Heart right ventricle (tissue), 16 donors: ENCODE data around the gene RSF1. TPM values are rescaled to one million over a fixed set of nuclear protein-coding genes. Genes with fewer than 3 reads are reported as not detected.

ENCODE experiments used
- ATAC-seq, 8 donors: fragments of 200-7000 bp; cut with Tn5 transposase; one replicate each; pipeline ENCODE4 v1.9.1; 2020; ENCODE audit warnings: mild to moderate bottlenecking in 8 of 8, moderate library complexity in 8 of 8, moderate number of reproducible peaks in 1 of 8
- DNase-seq, 2 donors: peaks; one replicate each; pipeline ENCODE4 v3.0.0-alpha.2; 2020
- H3K27ac ChIP-seq, 10 donors: fragments of 200-600 bp; sonication (generic) in 2 of 10; one replicate each; pipeline versions ENCODE4 v1.5.0 to v1.8.0; 2020 to 2022; ENCODE audit warnings: mild to moderate bottlenecking in 3 of 10
- H3K27me3 ChIP-seq, 7 donors: fragments of 200-600 bp; one replicate each; pipeline ENCODE4 v1.8.0; 2021 to 2022; ENCODE audit warnings: mild to moderate bottlenecking in 2 of 7
- H3K36me3 ChIP-seq, 9 donors: fragments of 200-600 bp; sonication (generic) in 1 of 9; one replicate each; pipeline versions ENCODE4 v1.5.0 to v1.8.0; 2020 to 2022; ENCODE audit warnings: mild to moderate bottlenecking in 2 of 9
- H3K4me1 ChIP-seq, 9 donors: fragments of 200-600 bp; sonication (generic) in 1 of 9; one replicate each; pipeline versions ENCODE4 v1.5.0 to v1.8.0; 2020 to 2022; ENCODE audit warnings: mild to moderate bottlenecking in 4 of 9
- H3K4me3 ChIP-seq, 10 donors: fragments of 200-600 bp; sonication (generic) in 2 of 10; one replicate each; pipeline versions ENCODE4 v1.5.0 to v1.8.0; 2020 to 2022; ENCODE audit warnings: mild to moderate bottlenecking in 7 of 10, moderate library complexity in 2 of 10
- H3K9me3 ChIP-seq, 11 donors: fragments of 200-600 bp in 10 of 11; sonication (generic) in 2 of 11; one replicate each; pipeline versions ENCODE4 v1.5.0 to v1.8.0; 2013 to 2022; ENCODE audit warnings: mild to moderate bottlenecking in 2 of 11, control low read depth in 1 of 11, moderate library complexity in 1 of 11
- CTCF ChIP-seq, 9 donors: fragments of 200-600 bp; sonication (generic) in 2 of 9; IDR thresholded peaks; one replicate each; pipeline versions ENCODE4 v1.5.0 to v1.8.0; 2021 to 2022; ENCODE audit warnings: antibody characterized with exemption in 9 of 9, mild to moderate bottlenecking in 5 of 9, moderate library complexity in 1 of 9
- WGBS, 2 donors: extraction: QIAGEN DNeasy Blood & Tissue Kit; methylation state at CpG; one replicate each; pipeline ENCODE4 v1.1.7; 2013; ENCODE audit warnings: inconsistent platforms in 1 of 2; 5-methylcytosine and 5-hydroxymethylcytosine counted together
- intact Hi-C, 10 donors: fragments of 100-400 bp; cut with DNase I; formaldehyde crosslinking; loops; one replicate each; pipeline versions ENCODE4 v1.11.1 to v1.14.2; 2022
- polyA plus RNA-seq, 2 donors: library from polyadenylated mRNA; stranded (reverse); fragments of 200-250 nt; gene quantifications; one replicate each; pipeline ENCODE4 v1.2.3, GENCODE V29; 2013
- total RNA-seq, 10 donors: library from RNA; stranded (reverse); fragmentation: NEBNext Ultra II Directional in 3 of 10; extraction: Animal tissue kit (Norgen Biotek cat#: 25700) in 3 of 10; gene quantifications; one replicate each; pipeline versions ENCODE4 v1.2.1 to v1.2.4, GENCODE V29; 2021 to 2023
- donor health status: Arrhythmogenic right ventricular cardiomyopathy.
- donor health status: ischemic (EF 13 %, LVEDD 7.1; RV severe dilation, severe dysfunction).
- donor health status: healthy with polysubstance abuse.
- donor health status: DM: no; HTN: yes; CAD: no.
- donor health status: DM: no; HTN: no; CAD: no.
- donor health status: ischemic (EF 25% LVEDD 6.9; RV normal size, moderate dysfunction).
- donor health status: ischemic (EF 25% LVEDD 5.7; RV mildly dilated, moderate dysfunction).
- donor health status: healthy.
- donor health status: DM: yes; HTN: yes; CAD: no.
- donor health status: Ischemic cardiomyopathy.
- donor health status: ischemic (EF 35%, LVEDD 5.7; RV mildly dilated, moderate dysfunction).
- donor health status: nonischemic (EF 11% LVEDD 7.7; RV severe dilation, severe dysfunction).
- donor health status: DM: yes; HTN: yes; CAD: no.
- donor health status: PGD.
- donor health status: ischemic (EF 29% LVEDD 5.4; RV normal size, mild dysfunction).
- donor health status: nonischemic (EF 23%, LVEDD 6.1; RV moderate dilation, normal function).

Gene RSF1
- total and polyA plus RNA-seq, 12 donors = 4.6 to 55.9 (median 42.6) TPM

GRCh38 chr11:77729063-77729462 is 91.5 kb downstream of the RSF1 start:
- TF ChIP-seq CTCF (IDR thresholded peaks at IDR 0.05) = no peak
- no peak for DNase-seq
- ATAC-seq = no peak
- H3K36me3 ChIP-seq = peaks cover 0 to 51% (median 9%) of the 10 kb centered on the region in 9 donors
- 89 to 93% methylated on average over 2 of the region's 2 CpGs for WGBS, 2 donors
- H3K27ac ChIP-seq = no peak overlapping the region
- H3K27me3 ChIP-seq = no peaks in the 10 kb centered on the region
- no peak overlapping the region for H3K4me3 ChIP-seq
- peaks cover 0 to 20% (median 11%) of the 10 kb centered on the region in 11 donors for H3K9me3 ChIP-seq
- intact Hi-C loops = no loop called here
- H3K4me1 ChIP-seq = no peaks in the 10 kb centered on the region

GRCh38 chr11:77728203-77728786 is 92.2 kb downstream of the RSF1 start:
- no peak for TF ChIP-seq CTCF (IDR thresholded peaks at IDR 0.05)
- ATAC-seq (no peak), DNase-seq (no peak)
- H3K27ac ChIP-seq = no peak overlapping the region
- H3K9me3 ChIP-seq = peaks cover 0 to 20% (median 11%) of the 10 kb centered on the region in 11 donors
- intact Hi-C loops = no loop called here
- H3K27me3 ChIP-seq = no peaks in the 10 kb centered on the region
- WGBS, 2 donors = 91 to 98% methylated on average over 5 of the region's 5 CpGs
- peaks cover 0 to 53% (median 9%) of the 10 kb centered on the region in 9 donors for H3K36me3 ChIP-seq
- no peak overlapping the region for H3K4me3 ChIP-seq
- no peaks in the 10 kb centered on the region for H3K4me1 ChIP-seq

GRCh38 chr11:77726524-77726923 is 94.0 kb downstream of the RSF1 start:
- WGBS, 2 donors = 67 to 70% methylated on average over 2 of the region's 2 CpGs
- no peaks in the 10 kb centered on the region for H3K4me1 ChIP-seq
- ATAC-seq = no peak
- TF ChIP-seq CTCF (IDR thresholded peaks at IDR 0.05) = no peak
- peaks cover 0 to 60% (median 10%) of the 10 kb centered on the region in 9 donors for H3K36me3 ChIP-seq
- intact Hi-C loops = no loop called here
- no peak for DNase-seq
- H3K27ac ChIP-seq = no peak overlapping the region
- peaks cover 0 to 15% (median 10%) of the 10 kb centered on the region in 11 donors for H3K9me3 ChIP-seq
- no peaks in the 10 kb centered on the region for H3K27me3 ChIP-seq
- no peak overlapping the region for H3K4me3 ChIP-seq

- intact Hi-C loops = no loop called here
- H3K36me3 ChIP-seq = peaks cover 0 to 61% (median 9%) of the 10 kb centered on the region in 9 donors
- H3K27me3 ChIP-seq = no peaks in the 10 kb centered on the region
- WGBS, 2 donors = 74 to 83% methylated on average over 3 of the region's 3 CpGs
- H3K27ac ChIP-seq = no peak overlapping the region
- peaks cover 0 to 5% (median under 1%) of the 10 kb centered on the region in 11 donors for H3K9me3 ChIP-seq
- ATAC-seq = no peak
- H3K4me1 ChIP-seq = no peaks in the 10 kb centered on the region
- DNase-seq = no peak
- H3K4me3 ChIP-seq = no peak overlapping the region
- TF ChIP-seq CTCF (IDR thresholded peaks at IDR 0.05) = no peak
Observed at GRCh38 chr11:77725433-77725832, 95.1 kb downstream of the RSF1 start.
